NCI-H2227 (cell line): Measurements from ENCODE around the gene FOXP1.

Source experiments
- DNase-seq: peaks from one replicate; lab custom pipeline; 2025; ENCODE audit not compliant: unreplicated experiment; lab: John Stamatoyannopoulos, UW

The FOXP1 gene

DNA sequence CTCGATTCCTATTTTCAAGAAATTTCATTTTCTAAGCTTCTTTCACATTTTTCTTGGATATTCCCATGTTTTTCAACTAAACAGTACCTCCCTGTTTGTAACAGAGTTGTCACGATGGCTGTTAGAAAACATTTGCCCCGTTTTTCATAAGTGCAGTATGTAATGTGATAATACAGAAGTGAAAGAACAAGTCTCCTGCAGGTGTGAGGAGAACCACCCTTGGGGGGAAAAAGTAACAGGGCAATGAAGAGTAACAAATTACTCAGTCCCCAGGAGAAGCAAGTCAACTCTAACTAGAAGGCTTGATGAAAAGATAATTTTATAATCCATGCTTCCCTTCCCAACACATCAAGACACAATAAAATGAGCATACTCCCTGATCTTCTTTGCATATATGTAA is 493.3 kb downstream of the FOXP1 start:
- DNase-seq = no peak

GRCh38 chr3:71089271-71089847 is 494.2 kb downstream of the FOXP1 start:
- no peak for DNase-seq

DNA sequence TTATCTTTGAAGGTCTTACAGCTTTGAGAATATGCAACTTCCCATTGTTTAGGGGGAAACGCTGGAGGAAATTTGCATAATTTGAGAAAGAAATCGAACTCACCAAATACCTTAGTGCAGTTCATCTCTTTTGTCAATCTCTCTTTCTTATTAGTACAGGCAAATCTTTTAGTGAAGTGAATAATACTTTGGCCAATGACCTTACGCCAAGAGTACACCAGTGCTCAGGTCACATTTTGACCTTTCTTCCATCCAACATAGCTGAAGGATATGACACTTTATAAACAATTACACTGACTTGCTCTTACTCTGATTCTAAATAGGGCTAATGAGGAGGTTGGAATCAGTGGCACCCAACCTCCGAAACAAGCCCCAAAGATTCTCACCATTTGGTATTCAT is 494.8 kb downstream of the FOXP1 start:
- no peak for DNase-seq

- no peak for DNase-seq
Measured at GRCh38 chr3:71088019-71088708, 495.4 kb downstream of the FOXP1 start.

DNA sequence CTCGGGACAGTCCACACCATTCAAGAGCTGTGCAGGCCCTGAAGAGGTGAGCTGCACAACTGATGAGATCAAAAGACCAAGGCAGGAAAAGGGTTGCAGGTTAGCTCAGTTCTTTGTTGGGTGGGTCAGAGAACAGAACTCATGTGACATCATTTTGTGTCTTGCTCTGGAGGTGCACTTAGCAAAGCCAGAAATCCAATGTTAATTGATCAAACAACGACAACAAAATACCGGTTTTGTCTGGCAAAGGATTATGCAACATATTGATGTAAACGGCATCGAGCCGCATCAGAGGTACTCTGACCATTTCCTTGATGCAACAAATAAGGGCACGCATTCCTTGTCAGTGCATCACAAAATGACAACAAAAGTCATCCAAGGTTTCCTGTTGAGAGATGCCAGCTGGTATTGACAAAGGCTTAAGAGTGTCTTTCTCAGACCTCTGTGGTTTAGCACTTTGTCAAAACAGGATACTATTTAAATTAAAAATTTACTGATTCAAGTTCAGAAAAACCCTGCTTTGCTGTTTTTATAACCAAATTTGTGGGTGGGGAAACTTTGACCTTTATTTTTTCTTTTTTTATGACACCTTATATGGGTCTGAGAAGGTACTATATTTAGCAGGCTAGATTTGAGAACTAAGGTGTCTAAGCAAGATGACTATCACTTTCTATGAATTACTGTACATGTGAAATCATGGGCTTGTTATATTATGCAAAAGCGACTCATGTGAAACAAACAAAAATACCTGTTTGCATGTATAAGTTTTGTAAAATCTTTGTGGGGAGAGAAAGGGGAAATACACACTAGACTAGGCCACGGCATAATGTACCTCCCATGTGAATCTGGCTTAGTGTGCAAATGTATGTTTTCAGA is 496.1 kb downstream of the FOXP1 start:
- DNase-seq = no peak

DNA sequence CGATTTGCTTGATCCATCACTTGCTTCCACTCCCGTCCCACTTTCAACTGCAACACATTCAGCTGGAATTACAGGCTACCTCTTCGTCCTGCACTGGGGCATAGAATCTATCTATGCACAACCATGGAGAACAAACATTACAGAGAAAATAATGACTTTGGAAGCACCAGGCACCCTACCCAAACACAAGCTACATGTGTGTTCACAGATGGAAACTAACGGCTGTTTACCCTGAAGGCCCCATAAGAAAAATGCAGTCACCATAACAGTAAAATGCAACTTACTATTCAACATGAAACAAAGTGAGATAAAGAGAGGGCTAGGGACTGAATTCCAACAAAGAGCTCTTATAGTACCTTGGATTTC is 496.8 kb downstream of the FOXP1 start:
- no peak for DNase-seq

DNA sequence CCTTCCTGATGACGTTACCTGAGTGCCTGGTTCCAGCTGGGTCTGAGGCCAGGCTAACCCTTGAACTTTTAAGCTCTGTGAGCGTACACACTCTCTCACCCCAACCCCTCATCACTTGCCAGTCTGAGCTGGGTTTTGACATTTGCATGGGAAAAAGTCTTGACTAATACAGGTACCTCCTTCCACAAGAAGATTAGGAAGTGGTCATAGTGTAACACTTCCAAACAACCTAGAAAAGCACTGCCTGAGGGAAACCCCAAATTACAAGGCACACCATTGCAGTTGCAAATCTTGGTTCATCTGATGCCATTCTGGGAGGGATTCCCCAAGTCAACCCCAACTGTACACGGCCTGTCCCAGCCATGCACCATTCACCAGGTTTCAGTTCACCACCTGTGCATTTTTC is 499.8 kb downstream of the FOXP1 start:
- no peak for DNase-seq

DNA sequence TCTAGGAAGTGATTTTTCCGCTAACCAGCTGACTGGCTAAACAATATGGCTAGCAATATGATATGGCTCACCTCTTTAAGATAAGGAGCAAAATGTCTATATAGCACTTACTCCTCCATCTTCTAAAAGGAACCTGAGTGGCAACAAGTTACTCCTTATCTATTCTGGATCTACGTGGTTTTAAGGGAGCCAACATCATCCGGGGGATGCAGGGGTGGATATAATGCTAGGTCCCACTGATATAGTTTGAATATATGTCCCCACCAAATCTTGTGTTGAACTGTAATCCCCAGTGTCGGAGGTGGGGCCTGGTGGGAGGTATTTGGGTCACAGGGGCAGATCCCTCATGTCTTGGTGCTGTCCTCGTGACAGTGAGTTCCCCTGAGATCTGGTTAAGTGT is 500.7 kb downstream of the FOXP1 start:
- no peak for DNase-seq

GRCh38 chr3:71080517-71081083 is 502.9 kb downstream of the FOXP1 start:
- DNase-seq = no peak

- no peak for DNase-seq
Measured at GRCh38 chr3:71078723-71079525, 504.6 kb downstream of the FOXP1 start.

DNA sequence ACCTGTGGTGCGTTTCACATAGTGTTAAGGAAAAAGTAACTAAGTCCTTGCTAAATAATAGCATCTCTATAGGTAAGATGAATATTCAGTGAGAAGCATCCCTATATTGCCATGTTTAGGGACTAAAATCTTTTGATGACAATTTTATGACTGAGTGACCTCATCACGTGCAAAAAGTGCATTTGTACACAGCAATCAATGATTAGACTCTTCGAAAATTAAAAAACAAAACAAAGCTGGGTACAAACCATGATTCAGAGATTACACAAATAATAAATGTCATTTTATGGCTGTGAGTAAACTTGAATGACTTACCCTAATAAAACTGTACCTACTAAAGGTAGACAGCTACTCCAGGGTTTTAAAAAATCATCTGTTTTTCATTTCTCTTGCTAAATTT is 505.3 kb downstream of the FOXP1 start:
- DNase-seq = no peak

GRCh38 chr3:71077070-71077469 is 506.5 kb downstream of the FOXP1 start:
- no peak for DNase-seq

DNA sequence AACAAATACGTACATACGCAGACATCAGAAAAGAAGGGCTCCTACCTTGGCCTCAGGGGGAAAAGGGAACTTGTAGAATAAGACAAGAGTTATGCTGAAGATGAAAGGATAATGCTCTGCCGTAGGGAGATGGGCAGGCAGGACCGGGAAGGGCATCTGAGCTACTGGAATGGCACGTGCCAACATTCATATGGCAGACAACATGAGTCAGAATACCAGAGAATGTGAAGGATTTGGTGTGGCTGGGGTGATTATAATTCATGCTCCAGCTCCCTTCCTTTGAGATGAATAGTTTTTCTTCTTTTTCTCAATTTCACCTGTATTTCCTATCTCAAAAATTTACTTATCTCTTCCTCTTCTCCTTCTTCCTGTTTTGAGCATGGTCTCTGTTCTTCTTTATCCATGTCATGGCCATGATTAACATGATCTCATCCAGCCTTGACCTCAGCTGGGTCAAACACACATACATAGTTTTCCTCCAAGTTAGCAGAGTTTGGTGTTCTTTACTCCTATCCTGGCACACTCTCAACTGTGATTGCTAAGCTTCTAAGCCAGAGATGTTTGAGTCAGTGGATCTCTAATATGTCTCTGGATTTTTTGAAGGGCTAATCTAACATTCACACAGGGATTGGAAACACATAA is 507.0 kb downstream of the FOXP1 start:
- no peak for DNase-seq

GRCh38 chr3:71075494-71075893 is 508.0 kb downstream of the FOXP1 start:
- DNase-seq = no peak

- DNase-seq = no peak
Measured at GRCh38 chr3:71074423-71074822, 509.1 kb downstream of the FOXP1 start.

- DNase-seq = no peak
Measured at GRCh38 chr3:71072986-71073385, 510.5 kb downstream of the FOXP1 start.

- no peak for DNase-seq
Measured at GRCh38 chr3:71072287-71072686, 511.2 kb downstream of the FOXP1 start.

DNA sequence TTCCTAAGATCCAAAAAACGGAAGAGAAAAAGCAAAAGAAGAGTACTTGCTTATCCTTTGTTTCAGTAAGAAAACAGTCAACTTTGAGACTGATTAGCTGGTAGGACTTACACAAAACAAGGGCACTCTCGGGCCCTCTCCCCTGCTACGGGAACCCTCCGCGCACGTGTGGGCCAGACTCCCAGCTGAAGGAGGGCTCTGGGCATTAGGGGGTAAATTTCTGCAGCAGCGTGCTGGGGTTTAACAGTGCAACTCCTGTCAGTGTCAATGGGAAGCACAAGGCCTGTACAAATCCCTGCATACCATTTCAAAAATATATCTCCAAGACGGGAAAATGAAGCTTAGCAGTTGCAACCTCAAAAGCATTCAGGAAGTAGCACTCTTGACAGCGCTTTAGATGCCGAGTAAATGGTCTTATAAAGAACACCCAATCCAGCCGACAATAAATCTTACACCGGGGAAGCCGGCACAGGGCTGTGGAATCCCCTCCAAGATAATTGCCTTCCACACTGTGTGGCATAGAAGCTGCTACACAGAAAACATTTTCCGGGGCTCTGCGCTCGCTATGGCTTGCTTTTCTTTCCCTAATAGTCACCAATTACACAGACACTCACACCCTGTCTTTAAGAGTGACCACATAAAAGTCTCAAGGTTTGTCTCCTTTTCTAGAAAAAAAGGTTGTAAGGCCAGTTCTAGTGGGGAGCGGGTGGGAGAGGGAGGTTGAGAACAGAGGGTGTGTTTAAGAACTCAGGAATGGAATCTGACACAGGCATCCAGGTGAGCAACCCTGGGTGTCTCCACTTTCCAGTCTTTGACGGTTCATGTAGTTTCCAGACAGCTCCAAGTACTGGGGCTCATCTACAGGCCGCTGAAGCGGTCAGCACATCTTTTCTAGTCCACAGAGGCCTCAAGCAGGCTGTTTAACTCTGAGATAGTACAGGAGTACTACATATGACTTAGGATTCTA is 512.7 kb downstream of the FOXP1 start:
- no peak for DNase-seq

DNA sequence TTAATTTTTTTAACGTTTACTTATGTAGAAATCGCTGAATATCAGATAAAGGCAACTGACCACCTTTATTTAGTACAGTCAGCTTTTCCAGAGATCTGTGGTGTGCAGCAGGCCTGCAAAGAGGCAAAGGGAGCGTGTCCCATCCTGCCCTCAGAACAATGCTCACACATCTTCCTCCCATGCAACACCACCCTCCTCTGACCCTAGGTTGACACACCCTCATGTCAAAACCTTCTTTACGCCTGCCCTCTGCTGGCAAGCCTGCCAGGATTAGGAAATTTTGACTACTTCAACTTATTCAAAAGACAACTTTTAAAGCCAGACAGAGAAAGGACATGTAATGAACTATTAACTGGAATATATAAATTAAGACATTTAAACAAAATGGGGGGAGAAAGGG is 513.7 kb downstream of the FOXP1 start:
- no peak for DNase-seq
